ENCODE data around the gene MATCAP1.

DNA sequence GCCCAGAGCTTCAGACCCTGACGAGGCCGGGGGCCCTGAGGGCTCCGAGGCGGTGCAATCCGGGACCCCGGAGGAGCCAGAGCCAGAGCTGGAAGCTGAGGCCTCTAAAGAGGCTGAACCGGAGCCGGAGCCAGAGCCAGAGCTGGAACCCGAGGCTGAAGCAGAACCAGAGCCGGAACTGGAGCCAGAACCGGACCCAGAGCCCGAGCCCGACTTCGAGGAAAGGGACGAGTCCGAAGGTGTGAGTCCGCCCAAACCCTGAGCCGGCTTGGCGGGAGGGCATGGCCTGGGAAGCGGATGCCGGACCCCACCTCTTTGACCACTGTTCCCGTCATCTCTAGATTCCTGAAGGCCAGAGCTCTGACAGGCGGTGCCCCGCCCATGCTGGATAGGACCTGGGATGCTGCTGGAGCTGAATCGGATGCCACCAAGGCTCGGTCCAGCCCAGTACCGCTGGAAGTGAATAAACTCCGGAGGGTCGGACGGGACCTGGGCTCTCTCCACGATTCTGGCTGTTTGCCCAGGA lies 9.0 kb downstream of the MATCAP1 start:
- TF ChIP-seq, protein P1, sequence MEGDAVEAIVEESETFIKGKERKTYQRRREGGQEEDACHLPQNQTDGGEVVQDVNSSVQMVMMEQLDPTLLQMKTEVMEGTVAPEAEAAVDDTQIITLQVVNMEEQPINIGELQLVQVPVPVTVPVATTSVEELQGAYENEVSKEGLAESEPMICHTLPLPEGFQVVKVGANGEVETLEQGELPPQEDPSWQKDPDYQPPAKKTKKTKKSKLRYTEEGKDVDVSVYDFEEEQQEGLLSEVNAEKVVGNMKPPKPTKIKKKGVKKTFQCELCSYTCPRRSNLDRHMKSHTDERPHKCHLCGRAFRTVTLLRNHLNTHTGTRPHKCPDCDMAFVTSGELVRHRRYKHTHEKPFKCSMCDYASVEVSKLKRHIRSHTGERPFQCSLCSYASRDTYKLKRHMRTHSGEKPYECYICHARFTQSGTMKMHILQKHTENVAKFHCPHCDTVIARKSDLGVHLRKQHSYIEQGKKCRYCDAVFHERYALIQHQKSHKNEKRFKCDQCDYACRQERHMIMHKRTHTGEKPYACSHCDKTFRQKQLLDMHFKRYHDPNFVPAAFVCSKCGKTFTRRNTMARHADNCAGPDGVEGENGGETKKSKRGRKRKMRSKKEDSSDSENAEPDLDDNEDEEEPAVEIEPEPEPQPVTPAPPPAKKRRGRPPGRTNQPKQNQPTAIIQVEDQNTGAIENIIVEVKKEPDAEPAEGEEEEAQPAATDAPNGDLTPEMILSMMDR (IDR thresholded peaks at IDR 0.05; ENCODE audit: insufficient read depth, low read length), result no peak
- no peak for TF ChIP-seq POLR2AphosphoS5 (IDR thresholded peaks at IDR 0.05; ENCODE audit: low read depth)

Measured in HL-60 (cell line).